NCI-H1092 treated with DMSO at 0.1 percent for 48 hours (cell line): ENCODE measurements around the gene TRAF4.
"Not testable (repeated sequence)": the region's sequence is repeated elsewhere in the genome, so short reads cannot be mapped to it uniquely, and the experiment has no call there.

ENCODE experiments used
- DNase-seq: peaks from one replicate; lab custom pipeline; 2025; lab: John Stamatoyannopoulos, UW

Gene TRAF4

GRCh38 chr17:28729950-28730330 lies 13.9 kb upstream of the TRAF4 start:
- DNase-seq: no peak

- DNase-seq: no peak
These were observed 10.5 kb upstream of the TRAF4 start for GRCh38 chr17:28733346-28733745.

- DNase-seq: no peak
These were observed 9.0 kb upstream of the TRAF4 start for GRCh38 chr17:28734712-28735241.

DNA sequence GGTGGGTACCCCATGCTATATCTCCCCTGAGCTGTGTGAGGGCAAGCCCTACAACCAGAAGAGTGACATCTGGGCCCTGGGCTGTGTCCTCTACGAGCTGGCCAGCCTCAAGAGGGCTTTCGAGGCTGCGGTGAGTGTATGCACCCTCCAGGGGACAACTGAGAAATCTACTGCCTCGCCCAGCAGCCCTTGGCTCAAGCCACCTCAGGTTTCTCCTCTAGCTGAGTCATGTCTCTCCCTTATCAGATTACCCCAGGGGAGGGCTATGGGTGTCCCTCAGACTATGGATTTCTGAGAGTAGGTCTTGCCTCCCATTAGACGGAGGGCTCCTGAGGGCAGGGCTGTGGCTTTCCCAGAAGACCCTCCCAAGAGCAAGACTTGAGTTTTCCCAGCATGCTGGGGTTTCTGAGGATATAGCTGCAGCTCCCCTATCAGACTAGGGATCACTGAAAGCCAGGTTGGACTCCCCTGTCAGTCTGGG lies 8.5 kb upstream of the TRAF4 start:
- no peak for DNase-seq

DNA sequence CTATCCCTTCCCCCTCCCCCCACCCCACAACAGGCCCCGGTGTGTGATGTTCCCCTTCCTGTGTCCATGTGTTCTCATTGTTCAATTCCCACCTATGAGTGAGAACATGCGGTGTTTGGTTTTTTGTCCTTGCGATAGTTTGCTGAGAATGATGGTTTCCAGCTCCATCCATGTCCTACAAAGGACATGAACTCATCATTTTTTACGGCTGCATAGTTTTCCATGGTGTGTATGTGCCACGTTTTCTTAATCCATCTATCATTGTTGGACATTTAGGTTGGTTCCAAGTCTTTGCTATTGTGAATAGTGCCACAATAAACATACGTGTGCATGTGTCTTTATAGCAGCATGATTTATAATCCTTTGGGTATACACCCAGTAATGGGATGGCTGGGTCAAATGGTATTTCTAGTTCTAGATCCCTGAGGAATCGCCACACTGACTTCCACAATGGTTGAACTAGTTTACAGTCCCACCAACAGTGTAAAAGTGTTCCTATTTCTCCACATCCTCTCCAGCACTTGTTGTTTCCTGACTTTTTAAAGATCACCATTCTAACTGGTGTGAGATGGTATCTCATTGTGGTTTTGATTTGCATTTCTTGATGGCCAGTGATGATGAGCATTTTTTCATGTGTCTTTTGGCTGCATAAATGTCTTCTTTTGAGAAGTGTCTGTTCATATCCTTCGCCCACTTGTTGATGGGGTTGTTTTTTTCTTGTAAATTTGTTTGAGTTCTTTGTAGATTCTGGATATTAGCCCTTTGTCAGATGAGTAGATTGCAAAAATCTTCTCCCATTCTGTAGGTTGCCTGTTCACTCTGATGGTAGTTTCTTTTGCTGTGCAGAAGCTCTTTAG lies 7.7 kb upstream of the TRAF4 start:
- not testable (repeated sequence) for DNase-seq

DNA sequence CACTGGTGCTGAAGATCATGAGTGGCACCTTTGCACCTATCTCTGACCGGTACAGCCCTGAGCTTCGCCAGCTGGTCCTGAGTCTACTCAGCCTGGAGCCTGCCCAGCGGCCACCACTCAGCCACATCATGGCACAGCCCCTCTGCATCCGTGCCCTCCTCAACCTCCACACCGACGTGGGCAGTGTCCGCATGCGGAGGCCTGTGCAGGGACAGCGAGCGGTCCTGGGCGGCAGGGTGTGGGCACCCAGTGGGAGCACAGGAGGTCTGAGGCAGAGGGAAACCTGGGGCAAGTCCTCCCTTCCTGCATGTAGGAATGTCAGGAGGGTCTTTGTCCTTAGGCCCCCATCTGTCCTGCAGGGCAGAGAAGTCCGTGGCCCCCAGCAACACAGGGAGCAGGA lies 6.5 kb upstream of the TRAF4 start:
- DNase-seq: no peak

- no peak for DNase-seq
These were observed 5.8 kb upstream of the TRAF4 start for GRCh38 chr17:28737770-28738679.

DNA sequence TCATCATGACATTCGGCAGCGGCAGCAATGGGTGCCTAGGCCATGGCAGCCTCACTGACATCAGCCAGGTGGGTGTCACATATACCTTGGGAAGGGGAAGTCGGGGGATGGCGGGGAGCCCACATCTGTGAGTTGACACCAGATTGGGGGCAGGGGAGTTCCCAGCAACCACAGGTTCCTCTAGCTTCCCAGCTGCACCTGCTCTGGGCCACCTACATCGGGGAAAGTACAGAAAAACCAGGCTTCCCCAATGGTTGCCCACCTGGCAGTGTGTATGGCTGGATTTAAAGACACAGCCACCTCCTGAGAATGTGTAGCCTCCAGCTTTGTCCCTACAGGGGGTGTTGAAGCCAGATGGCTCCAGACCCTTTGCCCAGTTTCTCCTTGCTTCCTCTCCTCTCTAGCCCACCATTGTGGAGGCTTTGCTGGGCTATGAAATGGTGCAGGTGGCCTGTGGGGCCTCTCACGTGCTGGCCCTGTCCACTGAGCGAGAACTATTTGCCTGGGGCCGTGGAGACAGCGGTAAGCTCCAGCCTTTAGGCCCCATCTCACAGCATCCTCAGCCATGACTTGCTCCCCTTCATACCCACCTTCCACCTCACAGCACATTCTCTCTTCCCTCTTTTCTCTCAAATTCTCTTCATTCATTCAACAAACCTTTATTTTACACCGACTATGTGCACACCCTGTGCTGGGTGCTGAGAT lies 5.0 kb upstream of the TRAF4 start:
- no peak for DNase-seq

DNA sequence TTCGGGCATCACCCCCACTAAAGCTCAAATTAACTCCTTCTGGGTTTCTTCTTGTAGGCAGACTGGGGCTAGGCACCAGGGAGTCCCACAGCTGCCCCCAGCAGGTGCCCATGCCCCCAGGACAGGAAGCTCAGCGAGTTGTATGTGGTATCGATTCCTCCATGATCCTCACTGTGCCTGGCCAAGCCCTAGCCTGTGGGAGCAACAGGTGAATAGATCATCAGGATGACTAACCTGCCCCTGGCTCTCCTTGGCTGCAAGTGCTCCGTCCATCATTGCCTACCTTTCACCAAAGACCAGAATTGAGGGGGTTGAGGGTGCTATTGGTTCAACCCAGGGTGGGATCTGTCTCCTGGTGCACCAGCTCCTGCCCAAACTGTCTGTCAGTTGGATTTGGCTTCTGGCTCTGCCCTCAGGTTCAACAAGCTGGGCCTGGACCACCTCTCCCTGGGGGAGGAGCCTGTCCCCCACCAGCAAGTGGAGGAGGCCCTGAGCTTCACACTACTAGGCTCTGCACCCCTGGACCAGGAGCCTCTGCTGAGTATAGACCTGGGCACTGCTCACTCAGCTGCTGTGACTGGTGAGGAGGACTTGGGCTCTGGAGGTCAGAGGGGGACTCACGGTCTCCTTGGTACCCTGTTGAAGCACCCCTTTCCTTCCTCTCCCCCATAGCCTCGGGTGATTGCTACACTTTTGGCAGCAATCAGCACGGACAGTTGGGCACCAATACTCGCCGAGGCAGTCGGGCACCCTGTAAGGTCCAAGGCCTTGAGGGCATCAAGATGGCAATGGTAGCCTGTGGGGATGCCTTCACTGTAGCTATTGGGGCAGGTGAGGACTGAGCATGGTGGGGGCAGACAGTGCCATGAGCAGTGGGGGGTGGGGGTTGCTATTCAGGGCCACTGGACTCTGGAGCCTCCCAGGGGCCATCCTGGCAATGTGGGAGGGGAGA lies 3.1 kb upstream of the TRAF4 start:
- no peak for DNase-seq

GRCh38 chr17:28741358-28742349 lies 2.2 kb upstream of the TRAF4 start:
- no peak for DNase-seq

GRCh38 chr17:28744104-28744971 lies 527 bp downstream of the TRAF4 start:
- peak; percentile 25 for DNase-seq

DNA sequence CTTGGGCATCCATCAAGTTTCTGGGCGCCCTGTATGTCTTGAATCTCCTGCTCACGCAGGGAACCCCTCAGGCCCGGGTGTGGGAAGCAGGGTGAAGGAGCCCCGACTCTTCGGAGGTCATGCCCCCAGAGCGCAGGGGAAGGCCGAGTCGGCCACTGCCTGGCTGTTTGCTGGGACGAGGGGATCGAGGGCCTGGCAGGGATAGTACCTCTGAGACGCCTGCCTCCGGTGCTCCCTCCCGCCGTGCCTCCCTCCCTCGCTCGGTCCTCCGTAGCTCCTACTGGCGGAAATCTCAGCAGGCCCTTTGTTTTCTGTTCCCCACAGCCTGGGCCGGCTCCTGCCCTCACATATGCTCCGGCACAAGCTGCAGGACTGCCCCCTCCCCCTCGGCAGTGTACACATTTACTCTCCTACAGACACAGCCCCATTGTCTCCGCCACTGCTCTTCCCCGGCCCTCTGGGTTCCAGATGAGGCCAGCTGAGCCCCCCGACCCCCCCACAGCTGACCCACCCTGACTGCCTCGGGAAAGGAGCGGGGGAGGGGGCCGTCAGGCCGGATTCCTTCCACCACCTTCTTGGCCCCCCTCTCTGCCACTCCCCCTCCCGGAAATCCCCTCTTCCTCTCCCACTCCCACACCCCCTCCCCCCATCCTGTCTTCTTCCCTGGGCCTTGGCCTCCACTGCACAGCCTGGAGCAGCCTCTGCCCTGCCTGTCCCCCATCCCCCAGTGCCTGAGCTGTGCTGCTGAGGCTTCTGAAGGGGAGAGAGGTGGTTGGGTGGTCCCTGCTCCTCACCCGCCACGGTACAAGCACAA lies 1.4 kb downstream of the TRAF4 start:
- peak; percentile 48 for DNase-seq

DNA sequence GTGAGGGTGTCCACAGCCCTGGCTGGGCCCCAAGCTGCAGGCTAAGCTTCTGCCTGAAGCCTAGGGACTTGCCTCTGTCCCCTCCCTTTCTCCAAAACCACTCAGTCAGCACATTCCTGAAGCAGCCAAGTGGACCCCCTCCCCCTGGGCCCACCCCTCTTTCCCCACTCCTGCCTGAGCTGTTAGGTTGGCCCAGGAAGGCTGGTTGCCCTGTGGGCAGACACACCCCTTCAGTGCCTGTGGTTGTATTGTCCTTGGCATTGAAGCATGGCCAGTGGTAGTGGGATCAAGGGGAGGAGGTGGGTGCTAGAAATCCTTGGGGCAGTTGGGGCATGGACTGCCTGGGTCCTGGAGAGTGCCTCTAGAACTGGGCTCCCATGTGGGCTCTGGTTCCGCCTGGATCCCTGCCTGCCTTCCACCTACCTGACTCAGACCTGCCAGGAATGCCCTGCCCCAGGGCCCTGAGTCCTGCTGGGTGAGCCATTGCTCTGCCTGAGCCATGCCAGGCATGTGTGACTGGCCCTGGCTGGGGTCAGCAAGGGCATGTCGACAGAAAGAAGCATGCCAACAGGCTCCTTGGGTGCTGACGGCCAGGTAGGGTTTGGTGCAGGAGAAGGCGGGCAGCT lies 2.1 kb downstream of the TRAF4 start:
- no peak for DNase-seq

GRCh38 chr17:28746611-28747050 lies 2.8 kb downstream of the TRAF4 start:
- peak; percentile 69 for DNase-seq

- DNase-seq: peak; percentile 59
These were observed 3.4 kb downstream of the TRAF4 start for GRCh38 chr17:28747051-28747691.
